ENCODE measurements around the gene SIRT6.

DNA sequence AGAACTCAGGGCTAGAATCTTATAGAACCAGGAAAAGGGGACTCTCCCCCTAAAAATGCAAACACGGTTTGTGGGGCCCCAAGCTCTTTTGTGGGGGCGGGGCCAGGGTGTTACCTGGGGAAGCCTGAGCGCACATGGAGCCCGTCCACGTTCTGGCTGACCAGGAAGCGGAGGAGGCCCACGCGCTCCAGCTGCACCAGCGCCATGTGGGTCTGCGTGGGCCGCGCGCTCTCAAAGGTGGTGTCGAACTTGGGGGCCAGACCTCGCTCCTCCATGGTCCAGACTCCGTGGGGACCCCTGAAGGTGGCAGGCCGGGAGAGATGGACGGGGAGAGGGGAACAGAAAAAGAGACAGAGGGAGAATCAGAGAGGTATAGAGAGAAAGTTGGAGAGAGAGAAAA, 3.4 kb downstream of the SIRT6 start:
- TF ChIP-seq, protein P1, sequence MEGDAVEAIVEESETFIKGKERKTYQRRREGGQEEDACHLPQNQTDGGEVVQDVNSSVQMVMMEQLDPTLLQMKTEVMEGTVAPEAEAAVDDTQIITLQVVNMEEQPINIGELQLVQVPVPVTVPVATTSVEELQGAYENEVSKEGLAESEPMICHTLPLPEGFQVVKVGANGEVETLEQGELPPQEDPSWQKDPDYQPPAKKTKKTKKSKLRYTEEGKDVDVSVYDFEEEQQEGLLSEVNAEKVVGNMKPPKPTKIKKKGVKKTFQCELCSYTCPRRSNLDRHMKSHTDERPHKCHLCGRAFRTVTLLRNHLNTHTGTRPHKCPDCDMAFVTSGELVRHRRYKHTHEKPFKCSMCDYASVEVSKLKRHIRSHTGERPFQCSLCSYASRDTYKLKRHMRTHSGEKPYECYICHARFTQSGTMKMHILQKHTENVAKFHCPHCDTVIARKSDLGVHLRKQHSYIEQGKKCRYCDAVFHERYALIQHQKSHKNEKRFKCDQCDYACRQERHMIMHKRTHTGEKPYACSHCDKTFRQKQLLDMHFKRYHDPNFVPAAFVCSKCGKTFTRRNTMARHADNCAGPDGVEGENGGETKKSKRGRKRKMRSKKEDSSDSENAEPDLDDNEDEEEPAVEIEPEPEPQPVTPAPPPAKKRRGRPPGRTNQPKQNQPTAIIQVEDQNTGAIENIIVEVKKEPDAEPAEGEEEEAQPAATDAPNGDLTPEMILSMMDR (IDR thresholded peaks at IDR 0.05): no peak
- TF ChIP-seq POLR2A (IDR thresholded peaks at IDR 0.05): no peak

Measured in lower leg skin (tissue), 3 donors.